Motor neuron (in vitro differentiated cells): Measurements from ENCODE around the gene ZMYND15. TPM values are rescaled to one million over a fixed set of nuclear protein-coding genes. Genes with fewer than 3 reads are reported as not detected.

ENCODE experiments used
- ATAC-seq, 8 experiments: fragments of 200-7000 bp; cut with Tn5 transposase; replicated peaks in 6 of 8; 2 replicates each; pipeline ENCODE4 v1.8.0; 2021; ENCODE audit warnings: mild to moderate bottlenecking in 8 of 8, moderate library complexity in 8 of 8
- H3K27ac ChIP-seq, 2 donors: fragments of 250-450 bp; sonication (Bioruptor Pico); 2 replicates each; pipeline ENCODE4 v1.9.0; 2021; ENCODE audit warnings: antibody characterized with exemption in 2 of 2, mild to moderate bottlenecking in 2 of 2, moderate library complexity in 1 of 2
- H3K4me1 ChIP-seq, 2 donors: fragments of 250-450 bp; sonication (Bioruptor Pico); replicated peaks in 1 of 2; 2 replicates each; pipeline ENCODE4 v1.6.1; 2021; ENCODE audit warnings: antibody characterized with exemption in 2 of 2, mild to moderate bottlenecking in 2 of 2, moderate library complexity in 1 of 2
- H3K4me3 ChIP-seq, 5 donors: fragments of 250-450 bp; sonication (Bioruptor Pico); 2 replicates each; pipeline ENCODE4 v1.9.0; 2021; ENCODE audit warnings: antibody characterized with exemption in 5 of 5, mild to moderate bottlenecking in 5 of 5, moderate library complexity in 4 of 5
- WGBS, 10 experiments: fragments of 450-650 bp; shearing (Covaris generic); methylation state at CpG; one replicate each; pipeline ENCODE4 v1.0.0; 2022; 5-methylcytosine and 5-hydroxymethylcytosine counted together
- in situ Hi-C, 9 experiments: fragments of 400-800 bp; cut with MboI; loops; one replicate each; pipeline ENCODE4 v1.15.0; 2021; ENCODE audit warnings: low sequenced_read_pairs in 9 of 9, low pct_unique_long_range_greater_than_20kb in 2 of 9; ENCODE audit not compliant: unreplicated experiment in 9 of 9
- total RNA-seq, 8 experiments: library from RNA; unstranded; fragments of 300-600 nt; gene quantifications; 2 replicates each; pipeline versions ENCODE4 v1.2.3 to v1.2.4, GENCODE V29; 2022

Gene ZMYND15
- total RNA-seq, 8 experiments from 2014 or later = 0.14 to 1.1 (median 0.51) TPM; not detected in 1

GRCh38 chr17:4719684-4720221 is 19.9 kb upstream of the ZMYND15 start:
- 71 to 100% (median 87%) methylated on average over 2 to 9 of the region's 15 CpGs; no CpG with 5 or more reads in 4 of the 10 experiments for WGBS, 10 experiments

GRCh38 chr17:4720787-4721186 is 18.8 kb upstream of the ZMYND15 start:
- no peak for ATAC-seq
- H3K27ac ChIP-seq = no peak overlapping the region
- WGBS, 10 experiments = 83 to 100% methylated on average over 1 of the region's 7 CpGs; no CpG with 5 or more reads in 8 of the 10 experiments
- no peaks in the 10 kb centered on the region for H3K4me1 ChIP-seq
- in situ Hi-C loops = loop anchor here in 1 of 9 experiments (25.0 kb wide), 1 partner anchor 167 kb away; the partner anchor contains the start of gene C17orf107
- no peak overlapping the region for H3K4me3 ChIP-seq

More at GRCh38 chr17:4719684-4720221, 19.9 kb upstream of the ZMYND15 start:
- in situ Hi-C loops = loop anchor here in 1 of 9 experiments (25.0 kb wide), 1 partner anchor 168 kb away; the partner anchor contains the start of gene C17orf107
- no peaks in the 10 kb centered on the region for H3K4me1 ChIP-seq
- H3K27ac ChIP-seq = no peak overlapping the region
- ATAC-seq = peak in 5 of 8 experiments; percentile 8 to 22 (median 15)
- no peak overlapping the region for H3K4me3 ChIP-seq

GRCh38 chr17:4721203-4722135 is 18.2 kb upstream of the ZMYND15 start:
- Histone ChIP-seq H3K4me3 (no peak overlapping the region), H3K4me1 (no peaks in the 10 kb centered on the region), H3K27ac (no peak overlapping the region)
- 60 to 100% (median 85%) methylated on average over 1 to 17 of the region's 20 CpGs; no CpG with 5 or more reads in 3 of the 10 experiments for WGBS, 10 experiments
- in situ Hi-C loops = loop anchor here in 1 of 9 experiments (25.0 kb wide), 1 partner anchor 166 kb away; the partner anchor contains the start of gene C17orf107
- peak in 3 of 8 experiments; percentile 15 to 23 (median 20) for ATAC-seq

- no peak overlapping the region for H3K27ac ChIP-seq
- no peak for ATAC-seq
- no peak overlapping the region for H3K4me3 ChIP-seq
- 69 to 98% (median 81%) methylated on average over 2 to 9 of the region's 16 CpGs; no CpG with 5 or more reads in 2 of the 10 experiments for whole genome bisulfite sequencing, 10 experiments
- no peaks in the 10 kb centered on the region for H3K4me1 ChIP-seq
- in situ Hi-C loops = loop anchor here in 1 of 9 experiments (25.0 kb wide), 1 partner anchor 165 kb away; the partner anchor contains the start of gene C17orf107
Measured at GRCh38 chr17:4722678-4723240, 16.9 kb upstream of the ZMYND15 start.

- H3K27ac ChIP-seq = no peak overlapping the region
- no peak for ATAC-seq
- WGBS, 10 experiments = 64 to 84% (median 80%) methylated on average over 1 to 5 of the region's 5 CpGs; no CpG with 5 or more reads in 4 of the 10 experiments
- no peaks in the 10 kb centered on the region for H3K4me1 ChIP-seq
- in situ Hi-C loops = loop anchor here in 2 of 9 experiments (25.0 kb wide), 1 partner anchor 163 kb away; the partner anchor contains the start of gene C17orf107 (in 2 of the 2)
- no peak overlapping the region for H3K4me3 ChIP-seq
Measured at GRCh38 chr17:4724650-4725049, 15.0 kb upstream of the ZMYND15 start.

GRCh38 chr17:4725646-4726310 is 13.9 kb upstream of the ZMYND15 start:
- in situ Hi-C loops = loop anchor here in 1 of 9 experiments (25.0 kb wide), 1 partner anchor 162 kb away; the partner anchor contains the start of gene C17orf107
- 43 to 95% (median 75%) methylated on average over 2 to 6 of the region's 9 CpGs; no CpG with 5 or more reads in 2 of the 10 experiments for WGBS, 10 experiments
- Histone ChIP-seq H3K4me3 (no peak overlapping the region), H3K4me1 (peaks cover 0 to 2% of the 10 kb centered on the region in 2 donors), H3K27ac (no peak overlapping the region)
- ATAC-seq = no peak

GRCh38 chr17:4728124-4728523 is 11.5 kb upstream of the ZMYND15 start:
- Histone ChIP-seq H3K27ac (no peak overlapping the region), H3K4me1 (peaks cover 0 to 10% of the 10 kb centered on the region in 2 donors), H3K4me3 (no peak overlapping the region)
- in situ Hi-C loops = loop anchor here in 1 of 9 experiments (25.0 kb wide), 1 partner anchor 159 kb away; the partner anchor contains the start of gene C17orf107
- 55 to 100% (median 83%) methylated on average over 1 to 3 of the region's 3 CpGs; no CpG with 5 or more reads in 5 of the 10 experiments for WGBS, 10 experiments
- no peak for ATAC-seq

- no peak overlapping the region for H3K4me3 ChIP-seq
- in situ Hi-C loops = loop anchor here in 1 of 9 experiments (25.0 kb wide), 1 partner anchor 154 kb away; the partner anchor contains the start of gene C17orf107
- peaks cover 0 to 10% of the 10 kb centered on the region in 2 donors for H3K4me1 ChIP-seq
- 90 to 100% (median 100%) methylated on average over 1 to 3 of the region's 6 CpGs; no CpG with 5 or more reads in 5 of the 10 experiments for WGBS, 10 experiments
- no peak for ATAC-seq
- H3K27ac ChIP-seq = no peak overlapping the region
Measured at GRCh38 chr17:4733073-4733531, 6.5 kb upstream of the ZMYND15 start.

GRCh38 chr17:4734857-4735475 is 4.7 kb upstream of the ZMYND15 start:
- 60 to 90% (median 76%) methylated on average over 1 to 3 of the region's 8 CpGs; no CpG with 5 or more reads in 4 of the 10 experiments for WGBS, 10 experiments
- ATAC-seq = no peak
- in situ Hi-C loops = loop anchor here in 1 of 9 experiments (25.0 kb wide), 1 partner anchor 152 kb away; the partner anchor contains the start of gene C17orf107
- no peak overlapping the region for H3K4me3 ChIP-seq
- no peak overlapping the region for H3K27ac ChIP-seq
- H3K4me1 ChIP-seq = peaks cover 2 to 16% of the 10 kb centered on the region in 2 donors

- in situ Hi-C loops = loop anchor here in 1 of 9 experiments (25.0 kb wide), 1 partner anchor 151 kb away; the partner anchor contains the start of gene C17orf107
- Histone ChIP-seq H3K4me1 (peaks cover 2 to 12% of the 10 kb centered on the region in 2 donors), H3K4me3 (no peak overlapping the region), H3K27ac (no peak overlapping the region)
- no peak for ATAC-seq
- WGBS, 10 experiments = 39 to 100% (median 71%) methylated on average over 1 to 9 of the region's 9 CpGs; no CpG with 5 or more reads in 2 of the 10 experiments
Measured at GRCh38 chr17:4735876-4736651, 3.6 kb upstream of the ZMYND15 start.
